ENCODE results near the gene GP2. TPM values are rescaled to one million over a fixed set of nuclear protein-coding genes. Genes with fewer than 3 reads are reported as not detected.

Gene GP2
- total and polyA plus RNA-seq, 4 donors = 0.09 to 0.31 (median 0.27) TPM

- TF ChIP-seq FOXA1 (IDR thresholded peaks at IDR 0.05) = no peak
- TF ChIP-seq TAF1 (conservative IDR thresholded peaks at IDR 0.05) = no peak
- TF ChIP-seq SP1 (IDR thresholded peaks at IDR 0.05) = no peak
- no peak for TF ChIP-seq MAX (IDR thresholded peaks at IDR 0.05)
- no peak for TF ChIP-seq ZBTB33 (IDR thresholded peaks at IDR 0.05)
These were observed 9.6 kb upstream of the GP2 start (continued) for GRCh38 chr16:20336955-20337354.

- H3K9ac ChIP-seq (ENCODE audit: low read depth in 1 of 2, low read length in 2 of 2) = no peak overlapping the region
- no peak for TF ChIP-seq HNF4G (IDR thresholded peaks at IDR 0.05)
- TF ChIP-seq ATF3 (IDR thresholded peaks at IDR 0.05) = no peak
- no peak for TF ChIP-seq EGR1 (IDR thresholded peaks at IDR 0.05; ENCODE audit: low read depth in 2 of 2)
- no peak for TF ChIP-seq NR2F2 (IDR thresholded peaks at IDR 0.05)
- no peak for TF ChIP-seq FOXA1 (IDR thresholded peaks at IDR 0.05)
- TF ChIP-seq GABPA (IDR thresholded peaks at IDR 0.05 in 1 of 2, conservative IDR thresholded peaks at IDR 0.05 in 1 of 2) = no peak
- TF ChIP-seq JUND (IDR thresholded peaks at IDR 0.05) = no peak
- no peak for TF ChIP-seq ZBTB33 (IDR thresholded peaks at IDR 0.05)
- no peak for TF ChIP-seq TAF1 (conservative IDR thresholded peaks at IDR 0.05)
- DNase-seq (ENCODE audit: low spot score) = no peak
- no peak overlapping the region for H3K4me3 ChIP-seq (ENCODE audit: low read depth in 1 of 3, low read length in 3 of 3)
- 81% methylated on average over 1 of the region's 1 CpG for WGBS
- no peak overlapping the region for H3K27ac ChIP-seq (ENCODE audit: low read depth in 1 of 2, low read length in 2 of 2)
- no peaks in the 10 kb centered on the region for H3K27me3 ChIP-seq (ENCODE audit: control insufficient read depth in 4 of 4, insufficient read depth in 4 of 4, low read length in 3 of 4)
- H3K9me3 ChIP-seq (ENCODE audit: control insufficient read depth in 4 of 4, low read length in 3 of 4) = no peaks in the 10 kb centered on the region
- H3K4me1 ChIP-seq (ENCODE audit: control insufficient read depth in 4 of 4, insufficient read depth in 4 of 4, low read length in 3 of 4) = no peaks in the 10 kb centered on the region
- no peaks in the 10 kb centered on the region for H3K36me3 ChIP-seq (ENCODE audit: control insufficient read depth in 4 of 4, insufficient read depth in 3 of 4, low read depth in 1 of 4, low read length in 3 of 4)
These were observed 7.1 kb upstream of the GP2 start for GRCh38 chr16:20334396-20334795.

- Histone ChIP-seq H3K27me3 (ENCODE audit: control insufficient read depth in 4 of 4, insufficient read depth in 4 of 4, low read length in 3 of 4) (no peaks in the 10 kb centered on the region), H3K9me3 (ENCODE audit: control insufficient read depth in 4 of 4, low read length in 3 of 4) (no peaks in the 10 kb centered on the region), H3K27ac (ENCODE audit: low read depth in 1 of 2, low read length in 2 of 2) (no peak overlapping the region), H3K4me3 (ENCODE audit: low read depth in 1 of 3, low read length in 3 of 3) (no peak overlapping the region), H3K36me3 (ENCODE audit: control insufficient read depth in 4 of 4, insufficient read depth in 3 of 4, low read depth in 1 of 4, low read length in 3 of 4) (no peaks in the 10 kb centered on the region), H3K4me1 (ENCODE audit: control insufficient read depth in 4 of 4, insufficient read depth in 4 of 4, low read length in 3 of 4) (no peaks in the 10 kb centered on the region), H3K9ac (ENCODE audit: low read depth in 1 of 2, low read length in 2 of 2) (no peak overlapping the region)
- DNase-seq (ENCODE audit: low spot score) = no peak
- 68% methylated on average over 5 of the region's 5 CpGs for WGBS
- no peak for TF ChIP-seq FOXA2 (IDR thresholded peaks at IDR 0.05)
- no peak for TF ChIP-seq ATF3 (IDR thresholded peaks at IDR 0.05)
- TF ChIP-seq REST (IDR thresholded peaks at IDR 0.05) = no peak
- no peak for TF ChIP-seq GABPA (IDR thresholded peaks at IDR 0.05 in 1 of 2, conservative IDR thresholded peaks at IDR 0.05 in 1 of 2)
- no peak for TF ChIP-seq CTCF (IDR thresholded peaks at IDR 0.05; ENCODE audit: low read depth, low read length, missing input control)
- TF ChIP-seq JUND (IDR thresholded peaks at IDR 0.05) = no peak
- no peak for TF ChIP-seq NR2F2 (IDR thresholded peaks at IDR 0.05)
- no peak for TF ChIP-seq HNF4A (conservative IDR thresholded peaks at IDR 0.05)
- no peak for TF ChIP-seq RXRA (IDR thresholded peaks at IDR 0.05)
- TF ChIP-seq EGR1 (IDR thresholded peaks at IDR 0.05; ENCODE audit: low read depth in 2 of 2) = no peak
- no peak for TF ChIP-seq YY1 (IDR thresholded peaks at IDR 0.05)
- TF ChIP-seq ZBTB33 (IDR thresholded peaks at IDR 0.05) = no peak
- no peak for TF ChIP-seq TAF1 (conservative IDR thresholded peaks at IDR 0.05)
- no peak for TF ChIP-seq MAX (IDR thresholded peaks at IDR 0.05)
These were observed 5.8 kb upstream of the GP2 start for GRCh38 chr16:20333120-20333519.

Data from liver (tissue), 9 donors.